CD14-positive monocyte (primary cell): ENCODE results near the gene SIK3. TPM values are rescaled to one million over a fixed set of nuclear protein-coding genes. Genes with fewer than 3 reads are reported as not detected.
A peak's percentile ranks its signal among the peaks of the same experiment; 100 is the strongest.

Source experiments
- DNase-seq, 3 donors: peaks; one replicate each; pipeline ENCODE4 v3.0.0-alpha.2; 2011 to 2022
- H2AFZ ChIP-seq: 2 replicates; pipeline ENCODE4 v1.6.0; 2012; ENCODE audit warnings: mild to moderate bottlenecking, low read depth, low read length, inconsistent platforms; ENCODE audit not compliant: insufficient read depth, poor library complexity, severe bottlenecking
- H3K27ac ChIP-seq, 2 donors: 1 replicate in 1 of 2; 2 replicates in 1 of 2; pipeline ENCODE4 v1.5.1; 2012 to 2013; ENCODE audit warnings: low read length in 2 of 2, control low read depth in 1 of 2, inconsistent platforms in 1 of 2, low read depth in 1 of 2, mild to moderate bottlenecking in 1 of 2
- H3K27me3 ChIP-seq, 2 donors: one replicate each; pipeline versions ENCODE4 v1.6.0 to v1.6.1; 2011 to 2013; ENCODE audit warnings: low read length in 2 of 2; ENCODE audit not compliant: control insufficient read depth in 2 of 2, insufficient read depth in 2 of 2
- H3K36me3 ChIP-seq, 2 donors: replicated peaks in 1 of 2; 1 replicate in 1 of 2; 2 replicates in 1 of 2; pipeline versions ENCODE4 v1.5.1 to v1.6.1; 2012 to 2013; ENCODE audit warnings: low read length in 2 of 2, control low read depth in 1 of 2, inconsistent platforms in 1 of 2, mild to moderate bottlenecking in 1 of 2; ENCODE audit not compliant: insufficient read depth in 2 of 2, control insufficient read depth in 1 of 2
- H3K4me1 ChIP-seq, 2 donors: 1 replicate in 1 of 2; 2 replicates in 1 of 2; pipeline versions ENCODE4 v1.5.1 to v1.6.1; 2012 to 2013; ENCODE audit warnings: low read length in 2 of 2, control low read depth in 1 of 2, inconsistent platforms in 1 of 2, mild to moderate bottlenecking in 1 of 2, moderate library complexity in 1 of 2; ENCODE audit not compliant: insufficient read depth in 2 of 2, control insufficient read depth in 1 of 2
- H3K4me2 ChIP-seq: replicated peaks from 2 replicates; pipeline ENCODE3; 2012; ENCODE audit warnings: low read length, moderate library complexity, mild to moderate bottlenecking; ENCODE audit not compliant: poor library complexity, severe bottlenecking; ENCODE audit errors: extremely low read depth
- H3K4me3 ChIP-seq, 3 experiments: fragments of 200-600 bp in 1 of 3; sonication (generic) in 1 of 3; replicated peaks in 1 of 3; 1 replicate in 2 of 3; 2 replicates in 1 of 3; pipeline ENCODE4 v1.5.1; 2011 to 2013; ENCODE audit warnings: low read length in 3 of 3, mild to moderate bottlenecking in 3 of 3, control low read depth in 2 of 3, low read depth in 2 of 3, inconsistent platforms in 1 of 3, moderate library complexity in 1 of 3
- H3K79me2 ChIP-seq: 2 replicates; pipeline ENCODE4 v1.6.0; 2012; ENCODE audit warnings: mild to moderate bottlenecking, control low read depth, inconsistent platforms, low read length, moderate library complexity; ENCODE audit not compliant: insufficient read depth
- H3K9ac ChIP-seq: 2 replicates; pipeline ENCODE4 v1.6.0; 2017; ENCODE audit warnings: low read length, mild to moderate bottlenecking; ENCODE audit not compliant: insufficient read depth, poor library complexity, severe bottlenecking
- H3K9me3 ChIP-seq, 2 donors: replicated peaks in 1 of 2; 1 replicate in 1 of 2; 2 replicates in 1 of 2; pipeline versions ENCODE4 v1.5.1 to v1.6.1; 2012 to 2013; ENCODE audit warnings: low read length in 2 of 2, control low read depth in 1 of 2; ENCODE audit not compliant: control insufficient read depth in 1 of 2, insufficient read depth in 1 of 2
- H4K20me1 ChIP-seq: 2 replicates; pipeline ENCODE4 v1.6.0; 2012; ENCODE audit warnings: mild to moderate bottlenecking, low read length, control low read depth, moderate library complexity; ENCODE audit not compliant: insufficient read depth
- H3K27ac Mint-ChIP-seq, 7 donors: one replicate each; pipeline ENCODE4 v1.8.0; 2020; ENCODE audit warnings: mild to moderate bottlenecking in 7 of 7, mixed read lengths in 7 of 7, moderate library complexity in 6 of 7, inconsistent platforms in 2 of 7
- H3K27me3 Mint-ChIP-seq, 3 donors: one replicate each; pipeline ENCODE4 v1.8.0; 2021 to 2022; ENCODE audit warnings: low read depth in 3 of 3, mild to moderate bottlenecking in 3 of 3, mixed read lengths in 3 of 3, moderate library complexity in 3 of 3, inconsistent platforms in 1 of 3
- H3K36me3 Mint-ChIP-seq, 2 donors: one replicate each; pipeline ENCODE4 v1.8.0; 2020; ENCODE audit warnings: mixed read lengths in 2 of 2, inconsistent platforms in 1 of 2, mild to moderate bottlenecking in 1 of 2
- H3K4me1 Mint-ChIP-seq: one replicate; pipeline ENCODE4 v1.8.0; 2020; ENCODE audit warnings: mild to moderate bottlenecking, mixed read lengths
- H3K4me3 Mint-ChIP-seq, 2 donors: one replicate each; pipeline ENCODE4 v1.8.0; 2020; ENCODE audit warnings: mild to moderate bottlenecking in 2 of 2, mixed read lengths in 2 of 2, moderate library complexity in 1 of 2
- H3K9me3 Mint-ChIP-seq, 7 donors: one replicate each; pipeline ENCODE4 v1.8.0; 2020 to 2022; ENCODE audit warnings: mixed read lengths in 7 of 7, mild to moderate bottlenecking in 6 of 7, moderate library complexity in 6 of 7, inconsistent platforms in 2 of 7
- WGBS: methylation state at CpG from one replicate; pipeline ENCODE4 v1.1.5; 2013; ENCODE audit warnings: missing lambda C conversion rate; ENCODE audit not compliant: insufficient coverage; 5-methylcytosine and 5-hydroxymethylcytosine counted together
- intact Hi-C, 2 donors: fragments of 100-400 bp; cut with micrococcal nuclease; formaldehyde crosslinking; loops; one replicate each; pipeline versions ENCODE4 v1.15.0 to v1.15.1; 2023
- polyA plus RNA-seq, 3 donors: library from polyadenylated mRNA; depleted of rRNA in 1 of 3; unstranded in 2 of 3; stranded (reverse) in 1 of 3; fragments of 300-500 nt in 2 of 3; fragments of >200 nt in 1 of 3; fragmentation: Illumina TruSeq in 2 of 3; gene quantifications; 1 replicate in 2 of 3; 2 replicates in 1 of 3; pipeline ENCODE4 v1.2.3, GENCODE V29; 2012 to 2021
- TF ChIP-seq, protein P1 (sequence below): fragments of 200-600 bp; IDR thresholded peaks from one replicate; pipeline ENCODE4 v1.8.0; 2022; ENCODE audit warnings: antibody characterized with exemption, mild to moderate bottlenecking

The SIK3 gene
- polyA plus RNA-seq, 3 donors = 18.3 to 142 (median 20.0) TPM

DNA sequence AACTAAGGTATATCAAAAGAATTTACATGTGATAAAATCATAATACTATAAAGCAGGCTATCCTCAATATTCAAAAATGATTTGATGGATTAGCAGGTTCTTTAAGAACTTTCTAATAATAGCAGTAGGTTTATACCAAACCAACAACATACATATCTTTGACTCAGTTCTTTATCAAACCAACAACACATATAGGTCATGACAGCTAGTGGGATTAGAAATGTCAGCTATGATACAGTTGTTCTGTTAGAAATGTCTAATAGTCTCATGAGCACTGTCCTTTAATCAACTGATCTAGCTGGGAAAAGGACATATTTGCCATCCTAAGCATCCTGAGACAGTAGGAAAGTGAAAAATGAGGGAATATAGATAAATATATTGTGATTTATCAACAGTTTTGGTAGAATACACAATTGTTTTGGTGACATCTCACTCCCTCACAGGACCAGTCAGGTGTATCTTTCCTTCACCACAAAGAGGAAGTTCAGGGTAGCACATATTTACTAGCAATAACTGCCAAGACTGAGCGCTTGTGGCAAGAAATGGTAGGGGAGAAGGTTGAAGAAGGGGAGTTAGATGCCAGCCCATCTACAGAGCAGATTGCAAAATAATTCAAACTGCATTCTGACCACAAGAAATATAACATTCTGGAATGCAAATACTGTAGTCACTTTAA, 170.0 kb downstream of the SIK3 start:
- Histone ChIP-seq H3K36me3 (peaks cover 26 to 42% of the 10 kb centered on the region in 2 donors), H3K4me3 (no peak overlapping the region), H3K27ac (peak overlapping the region in 1 of 2 donors; percentile 72), H3K9ac (no peak overlapping the region), H3K9me3 (no peaks in the 10 kb centered on the region), H2AFZ (no peak overlapping the region), H4K20me1 (peaks cover 17% of the 10 kb centered on the region), H3K79me2 (peaks cover 65% of the 10 kb centered on the region), H3K27me3 (no peaks in the 10 kb centered on the region), H3K4me1 (peaks cover 47 to 52% of the 10 kb centered on the region in 2 donors), H3K4me2 (no peak overlapping the region)
- H3K36me3 Mint-ChIP-seq = peaks cover 31 to 42% of the 10 kb centered on the region in 2 donors
- TF ChIP-seq, protein P1, sequence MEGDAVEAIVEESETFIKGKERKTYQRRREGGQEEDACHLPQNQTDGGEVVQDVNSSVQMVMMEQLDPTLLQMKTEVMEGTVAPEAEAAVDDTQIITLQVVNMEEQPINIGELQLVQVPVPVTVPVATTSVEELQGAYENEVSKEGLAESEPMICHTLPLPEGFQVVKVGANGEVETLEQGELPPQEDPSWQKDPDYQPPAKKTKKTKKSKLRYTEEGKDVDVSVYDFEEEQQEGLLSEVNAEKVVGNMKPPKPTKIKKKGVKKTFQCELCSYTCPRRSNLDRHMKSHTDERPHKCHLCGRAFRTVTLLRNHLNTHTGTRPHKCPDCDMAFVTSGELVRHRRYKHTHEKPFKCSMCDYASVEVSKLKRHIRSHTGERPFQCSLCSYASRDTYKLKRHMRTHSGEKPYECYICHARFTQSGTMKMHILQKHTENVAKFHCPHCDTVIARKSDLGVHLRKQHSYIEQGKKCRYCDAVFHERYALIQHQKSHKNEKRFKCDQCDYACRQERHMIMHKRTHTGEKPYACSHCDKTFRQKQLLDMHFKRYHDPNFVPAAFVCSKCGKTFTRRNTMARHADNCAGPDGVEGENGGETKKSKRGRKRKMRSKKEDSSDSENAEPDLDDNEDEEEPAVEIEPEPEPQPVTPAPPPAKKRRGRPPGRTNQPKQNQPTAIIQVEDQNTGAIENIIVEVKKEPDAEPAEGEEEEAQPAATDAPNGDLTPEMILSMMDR = no peak
- H3K27me3 Mint-ChIP-seq = no peaks in the 10 kb centered on the region
- no CpG with 5 or more reads among the region's 1 CpG for WGBS
- DNase-seq = peak in 2 of 3 donors; percentile 36 to 39
- intact Hi-C loops = no loop called here
- H3K9me3 Mint-ChIP-seq = no peaks in the 10 kb centered on the region
- peak overlapping the region in 2 of 7 donors; percentile 8 to 32 for H3K27ac Mint-ChIP-seq
- H3K4me1 Mint-ChIP-seq = peaks cover 60% of the 10 kb centered on the region
- H3K4me3 Mint-ChIP-seq = no peak overlapping the region

DNA sequence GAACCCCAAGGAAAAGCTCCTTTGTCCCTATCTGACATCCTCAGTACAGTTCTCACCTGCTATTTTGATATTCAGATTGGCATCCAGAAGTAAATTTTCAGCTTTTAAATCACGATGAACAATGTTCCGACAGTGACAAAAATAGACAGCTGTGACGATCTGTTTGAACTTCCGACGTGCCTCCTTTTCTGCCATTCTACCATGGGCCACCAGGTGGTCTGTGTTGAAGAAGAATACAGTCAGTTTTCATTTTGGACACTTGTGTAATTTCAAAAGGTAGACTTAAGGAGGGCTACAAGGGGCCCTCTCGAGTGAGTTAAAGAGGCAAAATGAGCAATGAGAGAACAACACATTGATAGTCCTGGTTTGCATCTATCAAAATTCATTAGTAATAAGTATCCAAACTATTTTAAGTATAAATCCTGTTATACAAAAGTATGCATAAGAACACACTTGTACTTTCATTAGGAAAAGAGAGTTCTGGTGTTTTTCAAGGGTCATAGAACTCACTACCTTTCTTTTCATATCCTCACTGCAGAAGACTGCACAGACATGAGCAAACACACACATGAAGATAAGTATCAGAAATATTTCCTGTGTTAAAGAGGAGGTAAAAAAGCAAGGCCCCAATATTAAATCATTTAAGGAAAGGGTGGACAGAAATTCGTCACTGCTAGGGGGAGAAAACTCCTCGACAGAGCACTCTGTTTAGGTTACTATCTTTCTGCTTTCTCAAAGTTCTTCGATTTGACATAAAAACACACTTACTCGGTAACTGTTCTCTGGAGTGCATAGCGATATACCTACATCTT, 170.9 kb downstream of the SIK3 start:
- 42% methylated on average over 7 of the region's 11 CpGs for WGBS

More for the DNA sequence above, 170.9 kb downstream of the SIK3 start:
- H3K4me1 ChIP-seq = peaks cover 40 to 44% of the 10 kb centered on the region in 2 donors
- intact Hi-C loops = no loop called here
- H3K27ac Mint-ChIP-seq = peak overlapping the region in 2 of 7 donors; percentile 18 to 32
- TF ChIP-seq, protein P1 = peak; percentile 60
- DNase-seq = peak in 1 of 3 donors; percentile 16
- H3K27me3 ChIP-seq = no peaks in the 10 kb centered on the region
- no peak overlapping the region for H3K9ac ChIP-seq
- H3K4me3 ChIP-seq = no peak overlapping the region
- peaks cover 21% of the 10 kb centered on the region for H4K20me1 ChIP-seq
- H3K36me3 ChIP-seq = peaks cover 27 to 51% of the 10 kb centered on the region in 2 donors
- no peaks in the 10 kb centered on the region for H3K27me3 Mint-ChIP-seq
- peaks cover 63% of the 10 kb centered on the region for H3K79me2 ChIP-seq
- H3K9me3 ChIP-seq = no peaks in the 10 kb centered on the region
- H3K27ac ChIP-seq = no peak overlapping the region
- H3K4me3 Mint-ChIP-seq = no peak overlapping the region
- H3K4me1 Mint-ChIP-seq = peaks cover 53% of the 10 kb centered on the region
- H2AFZ ChIP-seq = no peak overlapping the region
- no peak overlapping the region for H3K4me2 ChIP-seq
- H3K9me3 Mint-ChIP-seq = no peaks in the 10 kb centered on the region
- H3K36me3 Mint-ChIP-seq = peaks cover 32 to 48% of the 10 kb centered on the region in 2 donors
